SK-N-SH (cell line): ENCODE data around the gene CHD5. TPM values are rescaled to one million over a fixed set of nuclear protein-coding genes. Genes with fewer than 3 reads are reported as not detected.
"Not testable (repeated sequence)": the region's sequence is repeated elsewhere in the genome, so short reads cannot be mapped to it uniquely, and the experiment has no call there.

Source experiments
- CTCF ChIA-PET: fragments of 300-600, 350-600 bp; formaldehyde crosslinking; extraction: SDS; loops from one replicate; lab custom pipeline; 2021; lab: Yijun Ruan, JAX
- POLR2A ChIA-PET: fragments of 350-600 bp; sonication (Branson Sonifier 250); formaldehyde crosslinking; extraction: SDS; loops from one replicate; lab custom pipeline; 2020; ENCODE audit warnings: antibody characterized with exemption, inconsistent platforms; lab: Yijun Ruan, JAX
- DNase-seq: peaks from one replicate; pipeline ENCODE4 v3.0.0; 2012
- H2AFZ ChIP-seq: fragments of 200-600 bp; sonication (generic); 2 replicates; pipeline ENCODE4 v1.8.1; 2016; ENCODE audit warnings: antibody characterized with exemption, mild to moderate bottlenecking, low read depth
- H3F3A ChIP-seq: fragments of 200-600 bp; sonication (generic); replicated peaks from 2 replicates; pipeline ENCODE3; 2016; ENCODE audit warnings: antibody characterized with exemption, mild to moderate bottlenecking; ENCODE audit not compliant: insufficient read depth
- H3K27ac ChIP-seq, 2 experiments: fragments of 200-500 bp in 1 of 2; fragments of 200-600 bp in 1 of 2; sonication (Bioruptor generic) in 1 of 2; sonication (generic), shearing (Covaris generic) in 1 of 2; 2 replicates each; pipeline versions ENCODE4 v1.5.1 to v1.6.1; 2014 to 2016; ENCODE audit warnings: low read depth in 2 of 2, inconsistent platforms in 1 of 2, low read length in 1 of 2, mild to moderate bottlenecking in 1 of 2, mixed read lengths in 1 of 2
- H3K27me3 ChIP-seq: fragments of 200-600 bp; sonication (generic), shearing (Covaris generic); 2 replicates; pipeline ENCODE4 v1.6.1; 2016; ENCODE audit warnings: mixed run types; ENCODE audit not compliant: insufficient read depth
- H3K36me3 ChIP-seq, 2 experiments: fragments of 200-500 bp in 1 of 2; fragments of 200-600 bp in 1 of 2; sonication (Bioruptor generic) in 1 of 2; sonication (generic) in 1 of 2; replicated peaks in 1 of 2; 2 replicates each; pipeline versions ENCODE3 to v1.5.1; 2014 to 2016; ENCODE audit warnings: low read length in 1 of 2, mild to moderate bottlenecking in 1 of 2; ENCODE audit not compliant: insufficient read depth in 2 of 2, control insufficient read depth in 1 of 2
- H3K4me1 ChIP-seq, 2 experiments: fragments of 200-500 bp in 1 of 2; fragments of 200-600 bp in 1 of 2; sonication (Bioruptor generic) in 1 of 2; sonication (generic), shearing (Covaris generic) in 1 of 2; 2 replicates each; pipeline versions ENCODE4 v1.5.1 to v1.6.1; 2014 to 2016; ENCODE audit warnings: low read depth in 1 of 2, low read length in 1 of 2, mixed run types in 1 of 2; ENCODE audit not compliant: insufficient read depth in 2 of 2, control insufficient read depth in 1 of 2
- H3K4me2 ChIP-seq: fragments of 200-600 bp; sonication (generic), shearing (Covaris generic); 2 replicates; pipeline ENCODE4 v1.6.1; 2017; ENCODE audit warnings: mixed run types
- H3K4me3 ChIP-seq, 2 experiments: fragments of 200-500 bp in 1 of 2; fragments of 200-600 bp in 1 of 2; sonication (Bioruptor generic) in 1 of 2; sonication (generic), shearing (Covaris generic) in 1 of 2; 2 replicates each; pipeline versions ENCODE4 v1.5.1 to v1.8.1; 2014 to 2016; ENCODE audit warnings: low read depth in 2 of 2, inconsistent platforms in 1 of 2, low read length in 1 of 2, mild to moderate bottlenecking in 1 of 2, mixed read lengths in 1 of 2, moderate library complexity in 1 of 2
- H3K79me2 ChIP-seq: fragments of 200-600 bp; sonication (generic); 2 replicates; pipeline ENCODE4 v1.8.1; 2017; ENCODE audit warnings: mild to moderate bottlenecking; ENCODE audit not compliant: insufficient read depth
- H3K9ac ChIP-seq: fragments of 200-600 bp; sonication (generic); 2 replicates; pipeline ENCODE4 v1.6.1; 2017; ENCODE audit warnings: mixed run types
- H3K9me2 ChIP-seq: fragments of 200-600 bp; sonication (generic); 2 replicates; pipeline ENCODE4 v1.6.1; 2017; ENCODE audit warnings: mixed run types
- H3K9me3 ChIP-seq: fragments of 200-600 bp; sonication (generic); 2 replicates; pipeline ENCODE4 v1.6.1; 2017; ENCODE audit warnings: mixed run types, mild to moderate bottlenecking, moderate library complexity
- H4K20me1 ChIP-seq: fragments of 200-600 bp; sonication (generic); 2 replicates; pipeline ENCODE4 v1.6.1; 2017; ENCODE audit warnings: mild to moderate bottlenecking, mixed run types; ENCODE audit not compliant: insufficient read depth
- ELF1 ChIP-seq: IDR thresholded peaks from 2 replicates; pipeline ENCODE4 v1.4.0; 2012
- FOXJ3 ChIP-seq: sonication (generic); formaldehyde crosslinking; IDR thresholded peaks from 2 replicates; pipeline ENCODE4 v1.5.1; 2020; ENCODE audit warnings: mild to moderate bottlenecking, missing genetic modification reagents
- GATA2 ChIP-seq: sonication (generic); formaldehyde crosslinking; IDR thresholded peaks from 2 replicates; pipeline ENCODE4 v1.5.0; 2020; ENCODE audit warnings: mild to moderate bottlenecking, missing genetic modification reagents
- MEF2A ChIP-seq: IDR thresholded peaks from 2 replicates; pipeline ENCODE4 v1.4.0; 2012; ENCODE audit warnings: low read depth, borderline replicate concordance
- NFIC ChIP-seq: IDR thresholded peaks from 2 replicates; pipeline ENCODE4 v1.4.0; 2012; ENCODE audit warnings: borderline replicate concordance
- NRF1 ChIP-seq: IDR thresholded peaks from 2 replicates; pipeline ENCODE4 v1.6.1; 2012; ENCODE audit warnings: low read depth, mild to moderate bottlenecking, low read length
- REST ChIP-seq: IDR thresholded peaks from 2 replicates; pipeline ENCODE4 v1.6.1; 2012; ENCODE audit warnings: mild to moderate bottlenecking, low read depth, low read length, moderate library complexity
- RXRA ChIP-seq: IDR thresholded peaks from 2 replicates; pipeline ENCODE4 v1.4.0; 2012; ENCODE audit warnings: low read depth, mild to moderate bottlenecking, borderline replicate concordance
- SMC3 ChIP-seq: IDR thresholded peaks from 2 replicates; pipeline ENCODE4 v1.6.1; 2012; ENCODE audit warnings: low read depth, low read length, improper control_type of control experiment
- TEAD4 ChIP-seq: IDR thresholded peaks from 2 replicates; pipeline ENCODE4 v1.4.0; 2012; ENCODE audit warnings: mild to moderate bottlenecking, borderline replicate concordance; ENCODE audit not compliant: insufficient read depth
- WGBS: methylation state at CpG from one replicate; pipeline ENCODE4 v1.1.6; 2017; ENCODE audit warnings: low lambda C conversion rate; 5-methylcytosine and 5-hydroxymethylcytosine counted together
- polyA plus RNA-seq, 3 experiments: library from polyadenylated mRNA; depleted of rRNA; stranded (reverse); fragments of >200 nt; gene quantifications; 2 replicates each; pipeline ENCODE4 v1.2.3, GENCODE V29; 2012
- TF ChIP-seq, protein P1 (sequence below): IDR thresholded peaks from 2 replicates; pipeline ENCODE4 v1.4.0; 2012; ENCODE audit warnings: low read depth
- TF ChIP-seq, protein P2 (sequence below): IDR thresholded peaks from 2 replicates; pipeline ENCODE4; 2012
- TF ChIP-seq, protein P3 (sequence below): fragments of 150-350 bp; IDR thresholded peaks from 2 replicates; pipeline ENCODE4 v1.6.1; 2016; ENCODE audit warnings: mild to moderate bottlenecking, low read depth, low read length

CHD5 gene
- polyA plus RNA-seq, 1 of the 3 experiments (the other 2 are of a cell fraction): 0.26 TPM

GRCh38 chr1:6220236-6220635, 40.1 kb upstream of the CHD5 start:
- TF ChIP-seq TEAD4 (no peak), NRF1 (no peak), GATA2 (no peak), NFIC (no peak), SMC3 (no peak), ELF1 (no peak)
- TF ChIP-seq, protein P1, sequence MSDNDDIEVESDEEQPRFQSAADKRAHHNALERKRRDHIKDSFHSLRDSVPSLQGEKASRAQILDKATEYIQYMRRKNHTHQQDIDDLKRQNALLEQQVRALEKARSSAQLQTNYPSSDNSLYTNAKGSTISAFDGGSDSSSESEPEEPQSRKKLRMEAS: no peak
- Histone ChIP-seq H3K36me3 (peaks cover 6 to 31% of the 10 kb centered on the region in 2 experiments), H3K27ac (no peak overlapping the region), H3K4me3 (no peak overlapping the region), H3K4me1 (no peaks in the 10 kb centered on the region), H3K9me2 (no peaks in the 10 kb centered on the region), H4K20me1 (no peaks in the 10 kb centered on the region), H3K9me3 (no peaks in the 10 kb centered on the region), H2AFZ (no peak overlapping the region), H3K27me3 (no peaks in the 10 kb centered on the region), H3K4me2 (no peak overlapping the region), H3K9ac (no peak overlapping the region), H3K79me2 (peaks cover 3% of the 10 kb centered on the region; the same call in 1 of the 2 replicates), H3F3A (no peaks in the 10 kb centered on the region)
- 73% methylated on average over 5 of the region's 8 CpGs for WGBS
- ChIA-PET POLR2A (interaction anchor here (1.4 kb wide), 1 partner anchor 10 kb away, joined by 4 read pairs; no protein-coding TSS in a partner anchor), CTCF (interaction anchor here (1.2 to 2.5 kb wide), 4 partner anchors 9 to 26 kb away, joined by 3 to 10 read pairs (median 6); no protein-coding TSS in a partner anchor)
- DNase-seq: no peak

DNA sequence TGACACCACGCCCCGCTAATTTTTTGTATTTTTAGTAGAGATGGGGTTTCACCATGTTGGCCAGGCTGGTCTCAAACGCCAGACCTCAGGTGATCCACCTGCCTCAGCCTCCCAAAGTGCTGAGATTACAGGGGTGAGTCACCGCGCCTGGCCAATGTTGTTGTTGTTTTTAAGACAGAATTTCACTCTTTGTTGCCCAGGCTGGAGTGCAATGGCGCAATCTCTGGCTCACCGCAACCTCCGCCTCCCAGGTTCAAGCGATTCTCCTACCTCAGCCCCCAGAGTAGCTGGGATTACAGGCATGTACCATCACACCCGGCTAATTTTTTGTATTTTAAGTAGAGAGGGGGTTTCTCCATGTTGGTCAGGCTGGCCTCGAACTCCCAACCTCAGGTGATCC, 39.5 kb upstream of the CHD5 start:
- not testable (repeated sequence) for H3K27ac ChIP-seq, H3K9me2 ChIP-seq, H3K79me2 ChIP-seq, H3K4me2 ChIP-seq, H3K4me1 ChIP-seq, H3K9me3 ChIP-seq, H2AFZ ChIP-seq, H3F3A ChIP-seq, H3K9ac ChIP-seq, H3K4me3 ChIP-seq, H3K27me3 ChIP-seq, DNase-seq, H4K20me1 ChIP-seq
- H3K36me3 ChIP-seq: peaks cover 6 to 26% of the 10 kb centered on the region in 2 experiments
- POLR2A ChIA-PET: interaction anchor here (0.6 to 1.4 kb wide), 2 partner anchors 10 to 153 kb away, joined by 3 to 4 read pairs; no protein-coding TSS in a partner anchor
- CTCF ChIA-PET: interaction anchor here (1.2 to 2.5 kb wide), 3 partner anchors 9 to 26 kb away, joined by 6 to 10 read pairs (median 6); no protein-coding TSS in a partner anchor
- 96% methylated on average over 11 of the region's 11 CpGs for WGBS

DNA sequence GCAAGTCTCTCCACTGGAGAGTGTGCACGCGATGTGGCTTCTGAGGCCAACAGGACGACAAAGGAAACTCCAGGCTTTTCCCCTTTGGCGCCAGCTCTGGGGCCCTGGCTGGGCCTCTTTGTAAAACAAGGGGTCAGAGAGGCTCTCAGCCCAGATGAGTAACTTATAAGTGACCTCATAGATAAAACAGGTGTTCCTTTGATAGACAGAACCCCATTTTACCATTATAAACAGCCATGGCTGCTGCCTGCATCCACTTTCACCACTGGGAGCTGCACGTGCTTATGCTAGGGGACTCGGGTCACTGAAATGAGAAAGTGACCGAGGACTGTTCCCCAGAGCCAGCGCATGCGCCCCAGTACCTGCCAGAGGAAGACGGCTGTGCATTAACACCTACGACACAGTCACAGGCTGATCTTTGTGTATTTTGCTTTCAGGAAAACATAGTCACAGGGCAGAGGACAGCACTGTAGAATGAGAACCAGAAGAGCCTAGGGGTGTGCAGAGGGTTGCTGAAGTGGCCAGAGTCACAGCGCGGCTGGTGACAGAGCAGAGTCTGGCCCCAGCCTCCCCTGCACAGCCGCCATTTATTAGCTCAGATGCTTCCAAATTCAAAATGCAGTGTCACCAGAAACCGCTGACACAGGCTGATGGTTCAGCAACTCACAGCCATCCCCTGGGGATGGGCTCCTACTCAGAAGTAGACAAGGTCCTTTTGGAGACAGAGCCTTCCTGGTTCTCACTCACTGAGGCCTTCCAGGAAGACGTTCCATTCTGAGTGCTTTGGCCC, 38.4 kb upstream of the CHD5 start:
- Histone ChIP-seq H4K20me1 (no peaks in the 10 kb centered on the region), H3K4me3 (no peak overlapping the region), H3K4me2 (no peak overlapping the region), H3K9me2 (no peaks in the 10 kb centered on the region), H3F3A (no peaks in the 10 kb centered on the region), H3K27ac (no peak overlapping the region), H3K9me3 (no peaks in the 10 kb centered on the region), H3K27me3 (no peaks in the 10 kb centered on the region), H3K79me2 (peaks cover 3% of the 10 kb centered on the region; the same call in 1 of the 2 replicates), H3K36me3 (peaks cover 0 to 16% of the 10 kb centered on the region in 2 experiments), H3K9ac (no peak overlapping the region), H3K4me1 (no peaks in the 10 kb centered on the region), H2AFZ (no peak overlapping the region)
- WGBS: 94% methylated on average over 14 of the region's 16 CpGs
- ChIA-PET POLR2A (interaction anchor here (0.6 kb wide), 1 partner anchor 158 kb away, joined by 4 read pairs; no protein-coding TSS in a partner anchor), CTCF (interaction anchor here (1.4 to 2.5 kb wide), 2 partner anchors 9 to 10 kb away, joined by 3 to 10 read pairs; no protein-coding TSS in a partner anchor)
- peak; percentile 10 for DNase-seq
- TF ChIP-seq NFIC (no peak), FOXJ3 (CRISPR knock-in tag) (no peak), TEAD4 (no peak), RXRA (no peak), MEF2A (no peak), REST (no peak)
- TF ChIP-seq, protein P2, sequence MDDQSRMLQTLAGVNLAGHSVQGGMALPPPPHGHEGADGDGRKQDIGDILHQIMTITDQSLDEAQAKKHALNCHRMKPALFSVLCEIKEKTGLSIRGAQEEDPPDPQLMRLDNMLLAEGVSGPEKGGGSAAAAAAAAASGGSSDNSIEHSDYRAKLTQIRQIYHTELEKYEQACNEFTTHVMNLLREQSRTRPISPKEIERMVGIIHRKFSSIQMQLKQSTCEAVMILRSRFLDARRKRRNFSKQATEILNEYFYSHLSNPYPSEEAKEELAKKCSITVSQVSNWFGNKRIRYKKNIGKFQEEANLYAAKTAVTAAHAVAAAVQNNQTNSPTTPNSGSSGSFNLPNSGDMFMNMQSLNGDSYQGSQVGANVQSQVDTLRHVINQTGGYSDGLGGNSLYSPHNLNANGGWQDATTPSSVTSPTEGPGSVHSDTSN: no peak
- TF ChIP-seq, protein P3, sequence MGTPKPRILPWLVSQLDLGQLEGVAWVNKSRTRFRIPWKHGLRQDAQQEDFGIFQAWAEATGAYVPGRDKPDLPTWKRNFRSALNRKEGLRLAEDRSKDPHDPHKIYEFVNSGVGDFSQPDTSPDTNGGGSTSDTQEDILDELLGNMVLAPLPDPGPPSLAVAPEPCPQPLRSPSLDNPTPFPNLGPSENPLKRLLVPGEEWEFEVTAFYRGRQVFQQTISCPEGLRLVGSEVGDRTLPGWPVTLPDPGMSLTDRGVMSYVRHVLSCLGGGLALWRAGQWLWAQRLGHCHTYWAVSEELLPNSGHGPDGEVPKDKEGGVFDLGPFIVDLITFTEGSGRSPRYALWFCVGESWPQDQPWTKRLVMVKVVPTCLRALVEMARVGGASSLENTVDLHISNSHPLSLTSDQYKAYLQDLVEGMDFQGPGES: no peak
